ENCODE measurements around the gene PSPN.

DNA sequence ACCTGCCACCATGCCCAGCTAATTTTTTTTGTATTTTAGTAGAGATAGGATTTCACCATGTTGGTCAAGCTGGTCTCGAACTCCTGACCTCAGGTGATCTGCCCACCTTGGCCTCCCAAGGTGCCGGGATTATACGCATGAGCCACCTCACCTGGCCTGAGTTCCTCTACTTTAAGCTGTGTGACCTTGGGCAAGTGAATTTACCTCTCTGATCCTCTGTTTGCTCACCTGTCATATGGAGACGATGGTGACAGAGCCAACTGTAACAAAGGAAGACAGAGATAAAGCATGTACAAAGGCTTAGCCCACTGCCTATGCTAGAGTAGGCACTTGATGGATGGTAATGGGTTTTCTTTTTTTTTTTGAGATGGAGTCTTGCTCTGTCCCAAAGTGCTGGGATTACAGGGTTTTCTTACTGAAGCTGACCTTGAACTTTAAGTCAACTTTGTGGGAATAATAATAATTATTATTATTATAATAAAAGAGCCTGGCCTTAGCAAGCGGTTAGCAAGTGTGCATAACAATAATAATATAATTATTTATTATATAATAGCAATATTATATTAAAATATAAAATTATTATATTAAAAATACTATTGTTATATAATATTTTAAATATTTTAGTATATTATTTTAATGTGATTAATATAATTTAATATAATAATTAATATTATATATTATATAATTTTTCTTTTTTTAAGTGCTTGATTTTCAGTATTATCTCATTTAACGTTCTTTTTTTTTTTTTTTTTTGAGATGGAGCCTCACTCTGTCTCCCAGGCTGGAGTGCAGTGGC lies 41.0 kb downstream of the PSPN start:
- TF ChIP-seq, protein P1, sequence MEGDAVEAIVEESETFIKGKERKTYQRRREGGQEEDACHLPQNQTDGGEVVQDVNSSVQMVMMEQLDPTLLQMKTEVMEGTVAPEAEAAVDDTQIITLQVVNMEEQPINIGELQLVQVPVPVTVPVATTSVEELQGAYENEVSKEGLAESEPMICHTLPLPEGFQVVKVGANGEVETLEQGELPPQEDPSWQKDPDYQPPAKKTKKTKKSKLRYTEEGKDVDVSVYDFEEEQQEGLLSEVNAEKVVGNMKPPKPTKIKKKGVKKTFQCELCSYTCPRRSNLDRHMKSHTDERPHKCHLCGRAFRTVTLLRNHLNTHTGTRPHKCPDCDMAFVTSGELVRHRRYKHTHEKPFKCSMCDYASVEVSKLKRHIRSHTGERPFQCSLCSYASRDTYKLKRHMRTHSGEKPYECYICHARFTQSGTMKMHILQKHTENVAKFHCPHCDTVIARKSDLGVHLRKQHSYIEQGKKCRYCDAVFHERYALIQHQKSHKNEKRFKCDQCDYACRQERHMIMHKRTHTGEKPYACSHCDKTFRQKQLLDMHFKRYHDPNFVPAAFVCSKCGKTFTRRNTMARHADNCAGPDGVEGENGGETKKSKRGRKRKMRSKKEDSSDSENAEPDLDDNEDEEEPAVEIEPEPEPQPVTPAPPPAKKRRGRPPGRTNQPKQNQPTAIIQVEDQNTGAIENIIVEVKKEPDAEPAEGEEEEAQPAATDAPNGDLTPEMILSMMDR (IDR thresholded peaks at IDR 0.05) = no peak
- no peak for TF ChIP-seq POLR2A (IDR thresholded peaks at IDR 0.05)

Measured in testis (tissue), 2 donors.